Lung (tissue), 16 donors: ENCODE measurements around the gene IFIT1. TPM values are rescaled to one million over a fixed set of nuclear protein-coding genes. Genes with fewer than 3 reads are reported as not detected.

Experiments
- ATAC-seq: fragments of 200-7000 bp; cut with Tn5 transposase; one replicate; pipeline ENCODE4 v1.9.1; 2020; ENCODE audit warnings: moderate number of reproducible peaks; ENCODE audit not compliant: insufficient read depth, low FRiP score
- DNase-seq, 3 donors: peaks; one replicate each; pipeline ENCODE4 v3.0.0-alpha.2; 2013 to 2017
- H3K27ac ChIP-seq, 2 donors: one replicate each; pipeline ENCODE4 v1.5.1; 2013; ENCODE audit warnings: mild to moderate bottlenecking in 2 of 2, moderate library complexity in 2 of 2, control low read depth in 1 of 2, inconsistent platforms in 1 of 2, low read depth in 1 of 2, low read length in 1 of 2
- H3K27me3 ChIP-seq, 3 donors: one replicate each; pipeline ENCODE4 v1.5.1; 2013; ENCODE audit warnings: low read length in 2 of 3; ENCODE audit not compliant: control insufficient read depth in 3 of 3, insufficient read depth in 3 of 3
- H3K36me3 ChIP-seq, 4 donors: one replicate each; pipeline ENCODE4 v1.5.1; 2013; ENCODE audit warnings: low read length in 4 of 4, mild to moderate bottlenecking in 1 of 4, moderate library complexity in 1 of 4; ENCODE audit not compliant: control insufficient read depth in 4 of 4, insufficient read depth in 4 of 4
- H3K4me1 ChIP-seq, 5 donors: one replicate each; pipeline ENCODE4 v1.5.1; 2013; ENCODE audit warnings: low read length in 5 of 5, mild to moderate bottlenecking in 2 of 5, moderate library complexity in 1 of 5; ENCODE audit not compliant: control insufficient read depth in 5 of 5, insufficient read depth in 5 of 5
- H3K4me3 ChIP-seq: one replicate; pipeline ENCODE4 v1.5.1; 2013; ENCODE audit warnings: mild to moderate bottlenecking, control low read depth, moderate library complexity
- H3K9ac ChIP-seq, 2 donors: one replicate each; pipeline ENCODE4 v1.5.1; 2013; ENCODE audit warnings: low read length in 2 of 2, control low read depth in 1 of 2; ENCODE audit not compliant: insufficient read depth in 1 of 2
- H3K9me3 ChIP-seq, 4 donors: one replicate each; pipeline ENCODE4 v1.5.1; 2013; ENCODE audit warnings: low read length in 3 of 4, mild to moderate bottlenecking in 1 of 4, moderate library complexity in 1 of 4; ENCODE audit not compliant: control insufficient read depth in 4 of 4, insufficient read depth in 3 of 4
- WGBS, 2 donors: extraction: QIAGEN DNeasy Blood & Tissue Kit; methylation state at CpG; one replicate each; pipeline ENCODE4 v1.1.7; 2013; 5-methylcytosine and 5-hydroxymethylcytosine counted together
- long read RNA-seq, 5 donors: transcript quantifications; one replicate each; lab custom pipeline, GENCODE V29; 2026
- polyA plus RNA-seq, 2 donors: library from polyadenylated mRNA; stranded (reverse); fragments of 200-250 nt; gene quantifications; one replicate each; pipeline ENCODE4 v1.2.1, GENCODE V29; 2013
- total RNA-seq, 2 donors: library from RNA; depleted of rRNA in 1 of 2; stranded (reverse); fragments of >200 nt in 1 of 2; gene quantifications; one replicate each; pipeline ENCODE4 v1.2.1, GENCODE V29; 2014 to 2021
- TF ChIP-seq, protein P1 (sequence below): IDR thresholded peaks from 2 replicates; pipeline ENCODE4 v1.5.1; 2012; ENCODE audit warnings: mild to moderate bottlenecking; ENCODE audit errors: control extremely low read depth, extremely low read depth
- donor health status: control.
- donor health status: control.
- donor health status: Bipolar disorder and iron deficiency.
- donor health status: healthy.
- donor health status: DM: yes; HTN: yes; CAD: no.

Gene IFIT1, protein sequence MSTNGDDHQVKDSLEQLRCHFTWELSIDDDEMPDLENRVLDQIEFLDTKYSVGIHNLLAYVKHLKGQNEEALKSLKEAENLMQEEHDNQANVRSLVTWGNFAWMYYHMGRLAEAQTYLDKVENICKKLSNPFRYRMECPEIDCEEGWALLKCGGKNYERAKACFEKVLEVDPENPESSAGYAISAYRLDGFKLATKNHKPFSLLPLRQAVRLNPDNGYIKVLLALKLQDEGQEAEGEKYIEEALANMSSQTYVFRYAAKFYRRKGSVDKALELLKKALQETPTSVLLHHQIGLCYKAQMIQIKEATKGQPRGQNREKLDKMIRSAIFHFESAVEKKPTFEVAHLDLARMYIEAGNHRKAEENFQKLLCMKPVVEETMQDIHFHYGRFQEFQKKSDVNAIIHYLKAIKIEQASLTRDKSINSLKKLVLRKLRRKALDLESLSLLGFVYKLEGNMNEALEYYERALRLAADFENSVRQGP
- total RNA-seq (10 to 100 TPM; 11.1 to 16.9 TPM), polyA plus RNA-seq (10 to 100 TPM; 13.1 to 17.7 TPM)
- long read RNA-seq, donor 1, transcript IFIT1-201 (2 exons, 1,880 nt): major isoform, 11 of 11 reads
- long read RNA-seq, donor 1, partial matches to known transcripts: 0 of 11 reads
- long read RNA-seq, donor 1, other reads (novel, unspliced or antisense): 0 of 11 reads
- long read RNA-seq, donor 2, partial matches to known transcripts: 0 of 3 reads
- long read RNA-seq, donor 2, other reads (novel, unspliced or antisense): 0 of 3 reads
- long read RNA-seq, donor 3, partial matches to known transcripts: 0 of 4 reads
- long read RNA-seq, donor 3, other reads (novel, unspliced or antisense): 0 of 4 reads
- long read RNA-seq, donor 4, partial matches to known transcripts: 0 of 1 reads
- long read RNA-seq, donor 4, other reads (novel, unspliced or antisense): 0 of 1 reads
- long read RNA-seq, donor 5, partial matches to known transcripts: 0 of 4 reads
- long read RNA-seq, donor 5, other reads (novel, unspliced or antisense): 0 of 4 reads

DNA sequence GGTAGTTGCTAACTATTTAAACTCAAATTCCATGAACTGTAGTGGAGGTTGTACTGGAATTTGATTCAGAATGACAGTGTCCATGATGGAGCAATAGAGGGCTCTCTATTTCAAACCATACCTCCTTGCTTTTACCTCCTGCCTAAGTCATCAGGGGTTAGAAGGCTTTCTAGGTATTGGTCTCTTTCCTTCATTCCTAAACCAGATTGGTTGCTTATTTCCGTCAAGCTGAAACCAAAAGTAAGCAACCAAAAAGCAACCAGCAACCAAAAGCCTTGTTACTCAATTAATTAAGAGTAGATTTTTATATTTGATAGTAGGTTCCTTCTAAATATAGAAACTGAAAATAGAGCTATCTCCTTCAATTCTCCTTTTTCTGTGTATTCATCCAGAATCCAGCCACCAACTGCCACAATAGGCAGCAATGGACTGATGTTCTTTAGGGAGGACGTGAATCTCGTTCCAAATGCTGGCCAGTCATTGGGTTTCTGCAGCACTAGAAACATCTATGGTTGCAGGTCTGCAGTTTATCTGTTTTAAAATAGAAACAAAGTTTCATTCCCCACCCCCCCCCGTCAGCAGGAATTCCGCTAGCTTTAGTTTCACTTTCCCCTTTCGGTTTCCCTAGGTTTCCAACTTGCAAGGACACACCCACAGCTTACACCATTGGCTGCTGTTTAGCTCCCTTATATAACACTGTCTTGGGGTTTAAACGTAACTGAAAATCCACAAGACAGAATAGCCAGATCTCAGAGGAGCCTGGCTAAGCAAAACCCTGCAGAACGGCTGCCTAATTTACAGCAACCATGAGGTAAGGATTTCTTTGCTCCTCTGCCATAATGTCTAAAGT is at the start of gene IFIT1:
TSS of gene IFIT1 (plus strand) at position 717 of the 850 bp plus-strand sequence. CDS start at position 807, 90 bp downstream.
- DNase-seq (peak; percentile 80 to 96 (median 95)), ATAC-seq (peak; percentile 94)
- H3K27ac ChIP-seq: peak within 1 kb of the TSS; percentile 93 to 94
- H3K9ac ChIP-seq: peak within 1 kb of the TSS in 1 of 2 donors; percentile 89
- TF ChIP-seq, protein P1, sequence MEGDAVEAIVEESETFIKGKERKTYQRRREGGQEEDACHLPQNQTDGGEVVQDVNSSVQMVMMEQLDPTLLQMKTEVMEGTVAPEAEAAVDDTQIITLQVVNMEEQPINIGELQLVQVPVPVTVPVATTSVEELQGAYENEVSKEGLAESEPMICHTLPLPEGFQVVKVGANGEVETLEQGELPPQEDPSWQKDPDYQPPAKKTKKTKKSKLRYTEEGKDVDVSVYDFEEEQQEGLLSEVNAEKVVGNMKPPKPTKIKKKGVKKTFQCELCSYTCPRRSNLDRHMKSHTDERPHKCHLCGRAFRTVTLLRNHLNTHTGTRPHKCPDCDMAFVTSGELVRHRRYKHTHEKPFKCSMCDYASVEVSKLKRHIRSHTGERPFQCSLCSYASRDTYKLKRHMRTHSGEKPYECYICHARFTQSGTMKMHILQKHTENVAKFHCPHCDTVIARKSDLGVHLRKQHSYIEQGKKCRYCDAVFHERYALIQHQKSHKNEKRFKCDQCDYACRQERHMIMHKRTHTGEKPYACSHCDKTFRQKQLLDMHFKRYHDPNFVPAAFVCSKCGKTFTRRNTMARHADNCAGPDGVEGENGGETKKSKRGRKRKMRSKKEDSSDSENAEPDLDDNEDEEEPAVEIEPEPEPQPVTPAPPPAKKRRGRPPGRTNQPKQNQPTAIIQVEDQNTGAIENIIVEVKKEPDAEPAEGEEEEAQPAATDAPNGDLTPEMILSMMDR: no peak
- H3K4me1 ChIP-seq: peaks cover 0 to 36% (median 18%) of the 10 kb centered on the region in 5 donors
- H3K4me3 ChIP-seq: peak within 1 kb of the TSS; percentile 65
- no peaks in the 10 kb centered on the region for H3K9me3 ChIP-seq
- WGBS, 2 donors: 1% methylated on average over 8 of the region's 8 CpGs
- H3K36me3 ChIP-seq: peaks cover 0 to 3% (median 0%) of the 10 kb centered on the region in 4 donors
- H3K27me3 ChIP-seq: no peaks in the 10 kb centered on the region

DNA sequence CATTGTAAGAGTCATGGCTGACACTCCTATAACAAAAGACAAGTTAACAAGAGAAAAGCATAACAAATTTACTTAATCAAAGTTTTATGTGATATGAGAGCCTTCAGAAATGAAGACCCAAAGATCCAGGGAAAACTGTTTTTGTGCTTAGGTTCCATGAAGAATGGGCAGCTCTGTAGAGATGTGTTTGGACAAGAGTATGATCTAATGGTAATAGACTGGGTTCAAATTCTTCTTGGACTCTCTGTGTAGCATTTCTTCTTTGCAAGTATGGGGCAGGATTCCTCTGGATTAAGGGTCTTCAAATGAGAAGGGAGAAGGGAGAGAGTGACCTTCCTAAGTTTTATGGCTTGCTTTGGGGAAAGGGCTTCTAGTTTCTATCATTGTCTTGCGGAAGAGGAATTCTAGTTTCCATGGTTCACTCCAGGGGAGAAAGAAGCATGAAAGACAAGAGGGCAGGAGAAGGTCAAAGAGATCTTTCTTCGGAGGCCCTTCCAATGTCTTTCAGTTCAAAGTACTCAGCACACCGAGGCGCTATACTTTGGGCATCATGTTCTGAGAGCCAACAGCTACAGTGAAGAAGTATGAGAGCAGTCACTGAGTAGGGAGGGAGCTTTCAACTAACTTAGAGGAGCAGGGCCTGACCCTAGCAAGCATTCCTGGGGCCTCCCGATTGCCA is 49.2 kb upstream of the IFIT1 start:
- TF ChIP-seq, protein P1: no peak
- ATAC-seq: no peak

DNA sequence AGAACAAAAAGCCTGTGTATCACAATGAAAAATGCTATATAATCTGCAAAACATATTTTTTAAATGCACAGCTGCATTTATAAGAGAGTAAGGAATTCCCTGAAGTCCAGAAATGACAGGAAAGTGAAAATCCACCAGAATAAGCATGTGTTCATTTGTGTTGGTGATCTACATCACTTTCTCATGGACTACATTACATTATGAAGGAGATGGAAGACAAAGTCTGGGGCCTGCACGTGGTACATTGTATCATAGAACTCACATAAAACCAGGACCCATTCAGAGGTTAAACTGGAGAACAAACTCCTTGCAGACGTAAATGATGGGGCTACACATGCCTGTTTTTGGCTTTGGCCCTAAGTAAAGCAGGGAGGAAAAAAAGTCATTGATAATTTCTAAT is 48.3 kb upstream of the IFIT1 start:
- 76 to 83% methylated on average over 2 of the region's 2 CpGs for WGBS, 2 donors
- TF ChIP-seq, protein P1: no peak
- Histone ChIP-seq H3K9ac (no peak overlapping the region), H3K9me3 (no peaks in the 10 kb centered on the region), H3K27ac (no peak overlapping the region), H3K36me3 (peaks cover 3 to 11% (median 6%) of the 10 kb centered on the region in 4 donors), H3K4me1 (peaks cover 5 to 23% (median 20%) of the 10 kb centered on the region in 5 donors), H3K4me3 (no peak overlapping the region), H3K27me3 (no peaks in the 10 kb centered on the region)
- DNase-seq (no peak), ATAC-seq (no peak)

More for the DNA sequence above, 49.2 kb upstream of the IFIT1 start:
- Histone ChIP-seq H3K4me3 (no peak overlapping the region), H3K9me3 (no peaks in the 10 kb centered on the region), H3K27me3 (no peaks in the 10 kb centered on the region), H3K36me3 (peaks cover 11 to 20% (median 14%) of the 10 kb centered on the region in 4 donors), H3K9ac (no peak overlapping the region), H3K4me1 (peaks cover 6 to 16% (median 11%) of the 10 kb centered on the region in 5 donors), H3K27ac (peak overlapping the region in 1 of 2 donors; percentile 52)
- DNase-seq: no peak
- WGBS, 2 donors: 84 to 92% methylated on average over 5 of the region's 5 CpGs
